ENCODE measurements around the gene GUCY2C.
A peak's percentile ranks its signal among the peaks of the same experiment; 100 is the strongest.

GUCY2C gene

DNA sequence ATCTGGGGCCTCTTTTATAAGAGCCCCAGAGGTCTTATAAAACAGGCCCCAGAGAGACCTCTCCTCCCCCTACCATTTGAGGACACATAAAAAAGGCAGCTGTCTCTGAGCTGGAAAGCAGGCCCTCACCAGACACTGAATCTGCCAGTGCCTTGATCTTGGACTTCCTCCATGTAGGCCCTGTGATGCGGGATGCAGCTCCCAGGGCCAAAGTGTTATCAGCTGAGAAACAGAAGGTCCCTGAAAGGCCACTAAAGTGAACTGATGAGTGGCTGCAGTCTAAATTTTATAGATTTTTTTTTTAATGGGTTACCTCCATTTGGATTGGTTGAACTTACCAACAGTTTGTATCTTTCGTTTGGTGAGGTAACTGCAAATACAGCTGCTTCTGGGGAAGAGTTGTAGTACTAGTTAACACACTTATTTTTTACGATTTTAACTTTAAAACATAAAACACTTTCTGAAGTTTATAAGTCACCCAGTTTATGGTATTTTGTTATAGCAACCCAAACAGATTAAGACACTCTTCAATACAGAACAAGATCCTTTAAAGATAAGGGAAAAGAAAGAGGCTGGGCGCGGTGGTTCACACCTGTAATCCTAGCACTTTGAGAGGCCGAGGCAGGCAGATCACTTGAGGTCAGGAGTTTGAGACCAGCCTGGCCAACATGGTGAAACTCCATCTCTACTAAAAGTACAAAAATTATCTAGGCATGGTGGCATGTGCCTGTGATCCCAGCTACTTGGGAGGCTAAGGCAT, 5.6 kb upstream of the GUCY2C start:
- no peak overlapping the region for H3K27ac Mint-ChIP-seq
- DNase-seq: no peak
- peaks cover under 1% of the 10 kb centered on the region for H3K4me1 Mint-ChIP-seq
- H3K27me3 Mint-ChIP-seq (ENCODE audit: low read depth, poor library complexity): peaks cover 12% of the 10 kb centered on the region
- TF ChIP-seq, protein P1, sequence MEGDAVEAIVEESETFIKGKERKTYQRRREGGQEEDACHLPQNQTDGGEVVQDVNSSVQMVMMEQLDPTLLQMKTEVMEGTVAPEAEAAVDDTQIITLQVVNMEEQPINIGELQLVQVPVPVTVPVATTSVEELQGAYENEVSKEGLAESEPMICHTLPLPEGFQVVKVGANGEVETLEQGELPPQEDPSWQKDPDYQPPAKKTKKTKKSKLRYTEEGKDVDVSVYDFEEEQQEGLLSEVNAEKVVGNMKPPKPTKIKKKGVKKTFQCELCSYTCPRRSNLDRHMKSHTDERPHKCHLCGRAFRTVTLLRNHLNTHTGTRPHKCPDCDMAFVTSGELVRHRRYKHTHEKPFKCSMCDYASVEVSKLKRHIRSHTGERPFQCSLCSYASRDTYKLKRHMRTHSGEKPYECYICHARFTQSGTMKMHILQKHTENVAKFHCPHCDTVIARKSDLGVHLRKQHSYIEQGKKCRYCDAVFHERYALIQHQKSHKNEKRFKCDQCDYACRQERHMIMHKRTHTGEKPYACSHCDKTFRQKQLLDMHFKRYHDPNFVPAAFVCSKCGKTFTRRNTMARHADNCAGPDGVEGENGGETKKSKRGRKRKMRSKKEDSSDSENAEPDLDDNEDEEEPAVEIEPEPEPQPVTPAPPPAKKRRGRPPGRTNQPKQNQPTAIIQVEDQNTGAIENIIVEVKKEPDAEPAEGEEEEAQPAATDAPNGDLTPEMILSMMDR (IDR thresholded peaks at IDR 0.05): no peak
- peaks cover 16% of the 10 kb centered on the region for H3K9me3 Mint-ChIP-seq
- H3K36me3 Mint-ChIP-seq (ENCODE audit: low read depth): peaks cover 4% of the 10 kb centered on the region
- no peak overlapping the region for H3K4me3 Mint-ChIP-seq

DNA sequence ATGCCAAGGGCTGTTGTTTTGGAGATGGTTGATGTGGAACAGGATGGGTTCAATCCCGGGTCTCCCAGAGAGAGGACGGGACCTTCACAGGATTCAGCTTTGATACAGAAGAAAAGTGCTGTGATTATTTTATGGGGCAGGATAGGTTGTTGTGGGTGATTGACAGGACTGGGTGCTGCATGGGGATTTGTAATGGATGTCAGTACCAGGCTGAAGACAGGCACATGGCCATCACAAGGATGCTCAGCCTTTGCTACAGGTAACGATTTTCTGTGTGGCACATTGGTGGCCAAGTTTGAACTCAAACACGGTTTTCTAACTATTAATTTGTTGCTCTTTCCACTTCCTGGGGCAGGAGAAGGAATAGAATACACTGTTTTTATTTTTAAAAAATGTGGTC, 4.5 kb upstream of the GUCY2C start:
- Mint-ChIP-seq H3K9me3 (peaks cover 16% of the 10 kb centered on the region), H3K27me3 (ENCODE audit: low read depth, poor library complexity) (peaks cover 9% of the 10 kb centered on the region), H3K4me1 (peaks cover 4% of the 10 kb centered on the region), H3K36me3 (ENCODE audit: low read depth) (peaks cover 4% of the 10 kb centered on the region), H3K4me3 (no peak overlapping the region), H3K27ac (peak overlapping the region; percentile 2)
- TF ChIP-seq, protein P1 (IDR thresholded peaks at IDR 0.05): no peak
- no peak for DNase-seq

DNA sequence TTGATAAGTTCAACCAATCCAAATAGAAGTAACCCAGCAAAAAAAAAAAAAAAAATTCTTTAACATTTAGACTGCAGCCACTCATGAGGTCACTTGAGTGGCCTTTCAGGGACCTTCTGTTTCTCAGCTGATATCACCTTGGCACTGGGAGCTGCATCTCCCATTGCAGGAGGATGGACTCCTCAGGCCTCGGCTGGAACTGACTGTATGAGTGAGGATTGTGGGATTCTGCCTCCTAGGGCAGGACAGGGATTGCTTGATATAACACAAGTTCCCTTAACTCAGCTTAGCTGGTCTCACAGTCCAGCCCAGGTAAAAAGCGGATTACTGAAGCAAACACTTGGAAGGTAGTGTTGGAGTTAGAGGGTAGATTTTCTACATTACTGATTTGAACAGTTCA, 3.5 kb upstream of the GUCY2C start:
- TF ChIP-seq, protein P1 (IDR thresholded peaks at IDR 0.05): no peak
- no peak overlapping the region for H3K27ac Mint-ChIP-seq
- peaks cover 13% of the 10 kb centered on the region for H3K9me3 Mint-ChIP-seq
- DNase-seq: no peak
- H3K27me3 Mint-ChIP-seq (ENCODE audit: low read depth, poor library complexity): peaks cover 9% of the 10 kb centered on the region
- H3K4me3 Mint-ChIP-seq: no peak overlapping the region
- H3K4me1 Mint-ChIP-seq: peaks cover 4% of the 10 kb centered on the region
- peaks cover 4% of the 10 kb centered on the region for H3K36me3 Mint-ChIP-seq (ENCODE audit: low read depth)

DNA sequence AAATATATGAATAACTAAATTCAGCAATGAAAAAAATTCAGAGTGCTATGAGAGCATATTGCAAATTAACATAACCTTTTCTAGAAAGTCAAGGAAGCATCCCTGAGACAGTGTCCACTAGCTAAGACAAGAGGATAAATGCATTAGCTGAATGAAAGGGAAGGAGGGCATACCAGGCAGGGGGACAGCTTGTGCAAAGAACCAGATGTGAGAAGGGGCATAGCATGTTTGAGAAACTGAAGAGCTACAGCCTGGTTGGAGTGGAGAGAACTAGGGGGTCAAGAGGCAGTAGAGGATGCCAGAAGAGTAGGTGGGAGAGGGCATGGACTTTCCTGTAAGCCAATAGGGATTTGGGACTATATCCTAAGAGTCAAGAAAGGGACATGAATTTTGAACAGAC, 2.2 kb upstream of the GUCY2C start:
- peaks cover 4% of the 10 kb centered on the region for H3K4me1 Mint-ChIP-seq
- no peaks in the 10 kb centered on the region for H3K36me3 Mint-ChIP-seq (ENCODE audit: low read depth)
- H3K9me3 Mint-ChIP-seq: peaks cover 5% of the 10 kb centered on the region

DNA sequence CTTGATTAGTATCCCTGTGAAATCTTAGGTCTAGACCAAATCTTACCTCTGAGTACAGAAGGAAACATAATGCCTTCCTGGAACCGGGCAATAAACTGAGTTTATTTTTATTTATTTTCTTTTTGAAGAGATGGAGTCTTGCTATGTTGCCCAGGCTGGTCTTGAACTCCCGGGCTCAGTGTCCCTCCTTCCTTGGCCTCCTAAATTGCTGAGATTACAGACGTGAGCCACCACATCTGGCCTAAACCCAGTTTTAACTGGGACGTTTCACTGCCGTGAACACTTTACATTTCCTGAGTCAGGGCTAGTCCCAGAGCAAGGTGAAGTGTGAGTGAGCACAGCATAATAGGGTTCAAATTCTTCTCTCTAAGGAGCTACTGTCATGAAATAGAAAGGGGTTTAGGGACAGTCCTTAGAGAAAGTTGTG, 671 bp downstream of the GUCY2C start:
- Mint-ChIP-seq H3K4me3 (no peak overlapping the region), H3K36me3 (ENCODE audit: low read depth) (no peaks in the 10 kb centered on the region), H3K4me1 (peaks cover 4% of the 10 kb centered on the region), H3K9me3 (peaks cover 5% of the 10 kb centered on the region), H3K27me3 (ENCODE audit: low read depth, poor library complexity) (peaks cover 9% of the 10 kb centered on the region), H3K27ac (no peak overlapping the region)
- TF ChIP-seq, protein P1 (IDR thresholded peaks at IDR 0.05): no peak
- DNase-seq: no peak

More for the DNA sequence above, 2.2 kb upstream of the GUCY2C start:
- H3K27ac Mint-ChIP-seq: no peak overlapping the region
- no peak for DNase-seq
- H3K4me3 Mint-ChIP-seq: no peak overlapping the region
- TF ChIP-seq, protein P1 (IDR thresholded peaks at IDR 0.05): no peak
- H3K27me3 Mint-ChIP-seq (ENCODE audit: low read depth, poor library complexity): peaks cover 6% of the 10 kb centered on the region

DNA sequence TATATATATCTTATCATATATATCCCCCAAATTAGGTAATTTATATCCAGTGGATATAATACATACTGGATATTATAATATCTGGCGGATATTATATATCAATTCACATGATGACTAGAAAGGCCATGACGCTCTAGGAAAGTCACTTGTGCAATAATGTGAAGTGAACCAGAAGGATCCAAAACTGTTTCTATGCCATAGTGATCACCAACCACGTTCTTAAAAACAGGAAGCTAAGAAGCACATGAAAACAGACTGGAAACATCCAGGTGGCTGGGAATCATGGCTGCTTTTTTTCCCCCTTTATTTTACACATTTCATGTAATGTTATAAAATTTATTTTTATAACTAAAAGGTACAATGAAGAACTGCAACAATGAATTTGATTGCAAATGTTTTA, 1.4 kb downstream of the GUCY2C start:
- Mint-ChIP-seq H3K27ac (no peak overlapping the region), H3K36me3 (ENCODE audit: low read depth) (no peaks in the 10 kb centered on the region), H3K9me3 (peaks cover 5% of the 10 kb centered on the region), H3K27me3 (ENCODE audit: low read depth, poor library complexity) (peaks cover 5% of the 10 kb centered on the region), H3K4me1 (peaks cover 4% of the 10 kb centered on the region), H3K4me3 (no peak overlapping the region)
- DNase-seq: no peak
- TF ChIP-seq, protein P1 (IDR thresholded peaks at IDR 0.05): no peak

All from nephron progenitor cell (in vitro differentiated cells).